ENCODE data around the gene C22orf15. TPM values are rescaled to one million over a fixed set of nuclear protein-coding genes. Genes with fewer than 3 reads are reported as not detected.

The C22orf15 gene
- total and polyA plus RNA-seq, 2 of the 8 experiments (the other 6 are each of a cell fraction or from before 2014, with no cell fraction given) = 4.2 to 4.9 TPM

DNA sequence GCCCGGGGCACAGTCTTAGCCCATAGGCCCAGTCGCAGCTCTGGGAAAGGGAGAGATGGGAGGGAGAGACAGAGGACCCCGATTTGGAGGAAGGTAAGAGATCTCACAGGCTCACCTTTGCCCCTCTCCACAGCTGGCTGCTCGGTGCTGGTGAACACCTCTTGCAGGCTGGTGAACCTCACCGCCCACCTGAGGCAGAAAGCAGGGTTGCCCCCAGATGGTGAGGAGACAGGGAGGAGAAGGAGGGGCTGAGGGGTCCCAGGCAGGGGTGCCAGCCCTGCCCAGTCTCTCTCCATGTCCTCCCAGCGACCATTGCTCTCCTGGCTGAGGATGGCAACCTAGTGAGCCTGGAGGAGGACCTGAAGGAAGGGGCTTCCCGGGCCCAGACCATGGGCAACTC lies 1.2 kb downstream of the C22orf15 start:
- Histone ChIP-seq H4K8ac (ENCODE audit: extremely low read depth, insufficient read depth, low read length) (no peak overlapping the region), H4K91ac (replicated peaks; ENCODE audit: insufficient read length, low read length) (no peak overlapping the region), H3K9me3 (ENCODE audit: insufficient read depth in 2 of 2, low read depth in 1 of 2, low read length in 1 of 2) (no peaks in the 10 kb centered on the region), H3K14ac (ENCODE audit: insufficient read length) (no peak overlapping the region), H2BK12ac (ENCODE audit: low read depth, low read length) (peak overlapping the region; percentile 75; the same call in 1 of the 2 replicates), H3K27me3 (replicated peaks in 1 of 4; ENCODE audit: control insufficient read depth in 3 of 4, extremely low read depth in 1 of 4, insufficient read depth in 3 of 4, low read length in 3 of 4) (peaks cover 0 to 3% (median 2%) of the 10 kb centered on the region in 4 experiments; a peak in 3 of 7 replicates), H2BK5ac (ENCODE audit: low read depth, low read length) (no peak overlapping the region), H4K20me1 (replicated peaks in 1 of 2; ENCODE audit: control insufficient read depth in 1 of 2, insufficient read depth in 2 of 2, low read length in 2 of 2) (peaks cover 0 to 14% of the 10 kb centered on the region in 2 experiments), H3K36me3 (ENCODE audit: control insufficient read depth in 2 of 4, insufficient read depth in 4 of 4, low read length in 3 of 4) (no peaks in the 10 kb centered on the region), H3K9ac (replicated peaks in 1 of 4; ENCODE audit: extremely low read depth in 1 of 4, low read depth in 3 of 4, low read length in 3 of 4) (no peak overlapping the region), H3K4me3 (ENCODE audit: extremely low read depth in 1 of 4, insufficient read depth in 2 of 4, low read depth in 3 of 4, low read length in 4 of 4) (peak overlapping the region in 1 of 4 experiments; percentile 48; a peak in 2 of 8 replicates), H3K4ac (replicated peaks; ENCODE audit: insufficient read length, low read depth, low read length) (no peak overlapping the region), H2BK20ac (ENCODE audit: low read length) (no peak overlapping the region), H3K4me1 (replicated peaks in 1 of 4; ENCODE audit: control insufficient read depth in 3 of 4, insufficient read depth in 4 of 4, low read length in 3 of 4) (peaks cover 0 to 26% (median 18%) of the 10 kb centered on the region in 4 experiments; a peak in 6 of 7 replicates), H3K56ac (replicated peaks; ENCODE audit: insufficient read length, low read depth, low read length) (no peak overlapping the region), H3K79me1 (ENCODE audit: low read depth, low read length) (no peaks in the 10 kb centered on the region), H3K18ac (ENCODE audit: extremely low read depth, low read length) (peak overlapping the region; percentile 83), H2AK5ac (ENCODE audit: low read depth, low read length) (no peak overlapping the region), H3K27ac (ENCODE audit: low read depth, low read length) (no peak overlapping the region), H4K5ac (ENCODE audit: insufficient read length, low read depth, low read length) (no peak overlapping the region), H3K23ac (ENCODE audit: insufficient read length) (no peak overlapping the region), H2BK15ac (ENCODE audit: low read length) (no peak overlapping the region), H3K4me2 (ENCODE audit: insufficient read depth in 1 of 2, low read depth in 2 of 2, low read length in 2 of 2) (peak overlapping the region; percentile 54 to 66), H3K79me2 (ENCODE audit: control insufficient read depth in 1 of 2, insufficient read depth in 2 of 2, low read length in 2 of 2) (no peaks in the 10 kb centered on the region), H2BK120ac (replicated peaks; ENCODE audit: low read depth, low read length) (no peak overlapping the region), H2AFZ (ENCODE audit: low read length) (no peak overlapping the region), H3K23me2 (ENCODE audit: low read depth, low read length) (peaks cover 11% of the 10 kb centered on the region)
- DNase-seq (ENCODE audit: low read depth in 1 of 2, low spot score in 2 of 2) (no peak), FAIRE-seq (no peak)
- POLR2A ChIA-PET (ENCODE audit: partially characterized antibody) = interaction anchor here (0.7 to 1.9 kb wide), 6 partner anchors 12 to 207 kb away, joined by 3 to 4 read pairs (median 3); partner anchors contain the start of gene ZNF70
- CTCF ChIA-PET (ENCODE audit: partially characterized antibody) = interaction anchor here (1.1 to 2.6 kb wide), 5 partner anchors 11 to 379 kb away, joined by 3 to 9 read pairs (median 5); no protein-coding TSS in a partner anchor
- 83% methylated on average over 6 of the region's 7 CpGs; no CpG with 5 or more reads in 1 of the 2 experiments for WGBS, 2 experiments (ENCODE audit: extremely low coverage in 1 of 2, insufficient coverage in 1 of 2, insufficient read length in 1 of 2, insufficient replicate concordance in 2 of 2, low coverage in 1 of 2, low lambda C conversion rate in 2 of 2, missing lambda C conversion rate in 1 of 2)
- TF ChIP-seq NRF1 (IDR thresholded peaks at IDR 0.05; ENCODE audit: low read depth, low read length) (no peak), CBX5 (IDR thresholded peaks at IDR 0.05; ENCODE audit: low read depth, low read length) (no peak), POU5F1 (IDR thresholded peaks at IDR 0.05; ENCODE audit: low read depth, low read length) (no peak), RNF2 (IDR thresholded peaks at IDR 0.05; ENCODE audit: borderline replicate concordance, low read depth, low read length, missing control alignments, poor library complexity, severe bottlenecking) (no peak), EP300 (IDR thresholded peaks at IDR 0.05; ENCODE audit: borderline replicate concordance in 1 of 2, low read depth in 2 of 2, low read length in 2 of 2) (no peak), KDM1A (IDR thresholded peaks at IDR 0.05; ENCODE audit: borderline replicate concordance, low read length) (no peak), CBX8 (IDR thresholded peaks at IDR 0.05; ENCODE audit: borderline replicate concordance, low read depth, low read length) (no peak), SIN3A (conservative IDR thresholded peaks at IDR 0.05 in 1 of 2, IDR thresholded peaks at IDR 0.05 in 1 of 2; ENCODE audit: low read depth in 1 of 2, low read length in 2 of 2) (no peak), TBP (IDR thresholded peaks at IDR 0.05; ENCODE audit: low read depth, low read length) (no peak), MAFK (IDR thresholded peaks at IDR 0.05; ENCODE audit: low read depth, low read length) (no peak), SP2 (IDR thresholded peaks at IDR 0.05; ENCODE audit: low read length) (no peak)
- TF ChIP-seq, protein P1, sequence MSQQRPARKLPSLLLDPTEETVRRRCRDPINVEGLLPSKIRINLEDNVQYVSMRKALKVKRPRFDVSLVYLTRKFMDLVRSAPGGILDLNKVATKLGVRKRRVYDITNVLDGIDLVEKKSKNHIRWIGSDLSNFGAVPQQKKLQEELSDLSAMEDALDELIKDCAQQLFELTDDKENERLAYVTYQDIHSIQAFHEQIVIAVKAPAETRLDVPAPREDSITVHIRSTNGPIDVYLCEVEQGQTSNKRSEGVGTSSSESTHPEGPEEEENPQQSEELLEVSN (IDR thresholded peaks at IDR 0.05) = no peak

Data from H1 (cell line).